ENCODE results near the gene THADA.

THADA gene

DNA sequence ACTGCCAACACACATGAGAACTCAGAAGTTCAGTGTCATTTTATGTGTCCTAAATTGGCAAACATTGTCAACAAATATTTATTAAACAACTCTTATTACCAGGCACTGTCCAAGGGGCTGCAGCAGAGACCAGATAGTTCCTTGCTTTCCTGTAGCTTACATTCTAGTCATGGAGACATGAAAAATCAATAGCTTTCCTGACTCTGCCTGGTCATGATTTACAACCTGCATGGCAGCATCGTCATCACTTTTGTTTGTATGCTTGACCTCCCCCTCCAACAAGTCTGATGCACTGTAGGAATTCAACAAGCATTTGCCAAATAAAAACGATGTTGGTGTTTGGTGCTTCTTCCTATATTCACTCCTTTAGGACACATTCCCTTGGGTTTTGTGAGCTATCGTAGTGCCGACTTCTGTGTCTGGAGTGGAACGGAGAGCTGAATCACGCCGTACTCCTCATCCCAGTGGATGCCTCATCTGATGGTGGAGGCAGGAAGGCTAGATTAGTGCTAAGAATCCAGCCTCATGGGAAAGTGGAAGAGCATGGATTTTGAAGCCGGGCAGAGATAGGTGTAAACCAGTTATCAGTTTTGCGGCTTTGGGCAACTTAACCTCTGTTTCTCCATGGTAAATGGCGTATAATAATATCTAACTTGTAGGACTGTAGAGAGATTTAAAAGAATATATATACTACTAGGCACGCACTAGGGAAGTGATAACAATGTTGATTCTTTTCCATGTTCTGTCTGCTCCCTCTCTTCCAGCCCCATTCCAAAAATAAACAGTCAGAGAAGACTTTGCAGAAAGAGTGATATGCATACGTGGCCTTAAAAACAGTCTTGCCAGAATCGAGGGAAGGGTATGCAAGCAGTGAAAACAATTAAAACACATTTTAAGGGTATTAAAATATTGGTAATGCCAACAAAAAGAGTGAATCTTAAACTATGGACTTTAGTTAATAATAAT lies 249.0 kb downstream of the THADA start:
- no peak for DNase-seq

DNA sequence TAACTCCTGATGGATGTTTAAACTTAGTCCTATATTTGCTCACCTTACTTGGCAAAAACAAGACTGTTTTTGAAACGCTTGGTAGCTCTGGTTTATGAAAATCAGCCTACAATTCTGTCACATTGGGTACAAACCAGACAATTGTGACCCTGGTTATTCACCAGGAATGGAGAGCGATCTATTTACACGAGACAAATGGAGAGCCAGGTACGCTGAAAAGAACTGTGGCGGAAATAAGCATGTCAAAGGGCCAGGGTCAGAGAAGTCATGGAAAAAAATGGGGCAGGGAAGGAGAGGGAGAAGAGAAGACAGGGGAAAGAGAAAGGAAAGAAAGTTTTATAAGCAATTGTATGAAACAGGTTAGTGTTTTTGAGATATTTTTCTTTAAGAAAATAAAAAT lies 250.0 kb downstream of the THADA start:
- no peak for DNase-seq

DNA sequence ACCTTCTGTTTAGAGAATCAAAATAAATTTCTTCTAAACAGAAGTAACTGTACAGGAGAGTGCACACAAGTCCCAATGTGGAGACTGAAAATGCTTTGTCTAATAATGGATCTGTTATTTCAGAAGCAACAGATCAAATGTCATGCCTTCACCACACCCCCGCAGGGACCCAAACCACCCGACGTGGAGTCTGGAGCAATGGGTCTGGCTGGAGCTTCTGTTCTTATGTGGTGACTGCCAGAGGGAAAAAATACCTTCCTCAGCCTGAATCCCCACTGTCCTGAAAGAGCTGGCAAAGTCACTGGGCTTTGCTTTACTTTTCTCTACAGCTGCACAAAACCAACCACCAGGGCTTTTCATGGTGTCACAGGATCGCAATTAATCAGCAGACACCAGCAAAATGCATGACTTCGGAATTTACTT lies 250.4 kb downstream of the THADA start:
- DNase-seq = no peak

DNA sequence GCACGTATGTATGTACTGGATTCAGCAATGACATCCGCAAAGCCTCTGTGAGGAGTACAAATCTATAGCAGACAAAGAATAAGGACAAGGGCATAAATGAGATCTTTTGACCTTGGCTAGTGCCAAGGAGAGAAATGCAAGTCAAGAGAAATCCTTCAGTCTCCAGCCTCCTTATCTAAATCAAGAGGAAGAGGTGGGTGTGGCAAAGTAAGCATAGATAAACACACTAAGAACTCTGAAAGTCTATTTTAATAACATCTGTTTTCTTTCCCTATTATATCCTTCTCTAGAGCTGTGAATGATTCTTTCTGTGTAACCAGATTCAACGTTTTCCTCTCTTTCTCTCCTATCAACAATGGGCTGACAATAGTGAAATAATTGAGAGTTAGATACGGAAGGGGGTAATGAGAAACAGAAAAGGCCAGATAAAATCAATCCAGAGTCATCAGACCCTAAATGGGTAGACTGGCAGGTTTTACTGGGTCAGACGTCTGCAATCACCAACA lies 250.9 kb downstream of the THADA start:
- no peak for DNase-seq

DNA sequence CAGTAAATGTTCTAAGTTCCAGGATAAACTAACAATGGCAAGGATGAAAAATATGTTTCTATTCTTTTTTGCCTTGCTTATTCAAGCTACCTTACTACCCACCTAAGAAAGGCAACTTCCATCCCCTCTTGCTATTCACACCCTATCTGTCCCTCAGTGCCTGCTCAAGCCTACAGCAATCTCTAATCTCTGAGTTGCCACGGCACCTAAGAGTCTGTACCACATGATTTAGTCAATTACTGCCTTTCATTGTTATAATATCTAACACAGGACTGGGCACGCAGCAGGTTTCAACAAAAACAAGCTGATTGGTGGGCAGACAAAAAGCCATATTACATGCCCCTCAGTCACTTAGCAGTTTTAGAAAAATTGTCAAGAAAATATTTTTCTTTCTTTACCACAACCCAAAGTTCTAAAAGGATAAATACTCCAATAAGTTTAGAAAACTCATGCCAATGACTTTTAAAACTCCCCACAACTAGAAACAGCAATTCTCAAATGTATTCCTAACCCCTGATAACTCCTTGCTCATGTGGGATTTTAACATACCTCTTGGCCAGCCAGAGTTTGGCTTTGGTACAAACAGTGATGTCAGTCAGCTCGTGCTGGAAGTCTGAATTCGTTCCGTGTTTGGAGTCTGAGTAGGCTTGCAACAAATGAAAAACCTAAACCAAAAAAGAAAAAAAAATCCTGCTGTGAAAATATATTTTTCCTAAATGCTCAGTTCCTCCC lies 252.1 kb downstream of the THADA start:
- DNase-seq = peak; percentile 25

DNA sequence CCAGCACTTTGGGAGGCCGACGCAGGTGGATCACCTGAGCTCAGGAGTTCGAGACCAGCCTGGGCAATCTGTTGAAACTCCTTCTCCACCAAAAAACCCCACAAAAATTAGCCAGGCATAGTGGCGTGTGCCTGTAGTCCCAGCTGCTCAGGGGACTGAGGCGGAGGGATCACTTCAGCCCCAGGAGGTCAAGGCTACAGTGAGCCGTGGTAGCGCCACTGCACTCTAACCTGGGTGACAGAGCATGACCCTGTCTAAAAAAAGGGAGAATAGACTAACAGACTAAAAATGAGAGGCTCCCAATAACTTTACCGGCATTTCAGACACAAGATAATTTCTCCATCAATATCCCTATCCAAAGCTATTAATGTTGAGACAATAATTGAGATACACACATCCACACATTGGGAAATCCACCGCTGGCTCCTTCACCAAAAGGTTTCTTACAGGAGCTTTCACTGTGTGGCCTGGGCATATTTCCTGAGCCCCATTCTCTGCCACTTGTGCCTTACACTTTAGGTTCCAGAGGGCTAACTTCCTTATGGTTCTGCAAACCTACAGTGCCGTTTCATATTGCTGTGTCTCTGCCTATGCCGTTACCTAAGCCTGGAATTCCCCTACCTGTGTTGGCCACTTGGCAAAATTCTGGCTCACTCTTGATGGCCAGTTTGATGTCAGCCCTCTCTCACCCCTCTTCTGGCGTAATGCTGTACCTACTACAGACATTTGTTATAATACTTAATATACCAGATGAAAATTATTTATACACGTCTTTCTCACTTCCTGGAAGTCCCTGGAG lies 253.7 kb downstream of the THADA start:
- no peak for DNase-seq

DNA sequence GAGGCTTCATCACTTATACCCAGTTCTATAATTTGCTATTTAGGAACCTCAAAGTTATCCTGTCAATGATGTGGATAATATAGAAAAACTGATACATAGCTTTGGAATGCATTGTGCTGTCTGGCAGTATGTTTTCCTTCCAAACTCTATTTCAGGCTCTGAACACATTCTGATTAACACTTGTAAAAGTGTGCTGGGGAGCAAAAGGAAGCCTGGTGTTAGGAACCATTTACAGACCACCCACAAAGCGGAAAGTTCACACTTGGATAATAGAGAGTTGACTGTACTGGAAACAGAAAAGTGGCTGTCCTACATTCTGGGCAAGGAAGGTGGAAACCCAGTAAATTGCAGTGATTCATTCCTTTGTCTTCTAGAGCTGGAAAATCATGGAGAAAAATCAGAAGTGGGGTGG lies 254.9 kb downstream of the THADA start:
- no peak for DNase-seq

DNA sequence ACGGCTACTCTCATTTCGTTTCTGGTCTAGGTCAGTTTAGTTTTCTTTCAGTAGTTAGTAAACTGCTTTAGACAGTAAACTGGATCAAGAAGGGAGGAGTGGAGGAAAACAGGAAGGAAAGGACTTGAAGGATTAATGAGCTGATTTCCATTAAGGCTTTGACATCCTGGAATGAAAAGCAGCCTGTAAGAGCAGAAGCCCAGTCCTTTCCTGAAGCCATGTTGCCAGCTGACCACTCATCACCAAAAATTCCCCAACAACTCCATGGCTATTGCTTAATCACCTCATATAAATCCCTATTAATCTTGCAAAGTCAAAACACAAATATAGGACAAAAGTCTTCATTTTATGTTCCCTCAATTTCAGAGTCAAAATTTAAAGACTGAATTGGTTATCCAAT lies 255.8 kb downstream of the THADA start:
- no peak for DNase-seq

DNA sequence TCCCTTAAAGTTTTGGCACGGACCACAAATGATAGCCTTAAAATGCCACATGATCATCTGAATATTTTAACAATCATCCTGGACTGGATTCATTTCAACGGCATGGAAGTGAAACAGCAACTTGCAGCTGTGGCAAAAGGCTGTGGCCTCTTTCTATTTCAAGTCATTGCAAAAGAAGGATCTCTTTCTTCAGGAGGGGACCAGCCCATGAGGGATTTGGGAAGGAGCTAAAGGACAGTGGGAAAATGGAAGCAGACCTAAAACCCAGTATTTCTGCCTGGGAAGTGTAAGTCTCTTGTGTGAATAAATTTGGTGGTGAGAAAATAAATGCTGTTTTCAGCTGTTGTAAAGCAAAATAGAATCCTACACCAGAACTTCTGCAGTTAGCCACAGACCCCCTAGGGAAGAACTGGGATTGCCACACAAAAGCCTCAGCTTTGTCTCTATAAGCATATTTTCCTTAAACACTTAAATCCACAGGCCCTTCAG lies 262.1 kb downstream of the THADA start:
- DNase-seq = no peak

DNA sequence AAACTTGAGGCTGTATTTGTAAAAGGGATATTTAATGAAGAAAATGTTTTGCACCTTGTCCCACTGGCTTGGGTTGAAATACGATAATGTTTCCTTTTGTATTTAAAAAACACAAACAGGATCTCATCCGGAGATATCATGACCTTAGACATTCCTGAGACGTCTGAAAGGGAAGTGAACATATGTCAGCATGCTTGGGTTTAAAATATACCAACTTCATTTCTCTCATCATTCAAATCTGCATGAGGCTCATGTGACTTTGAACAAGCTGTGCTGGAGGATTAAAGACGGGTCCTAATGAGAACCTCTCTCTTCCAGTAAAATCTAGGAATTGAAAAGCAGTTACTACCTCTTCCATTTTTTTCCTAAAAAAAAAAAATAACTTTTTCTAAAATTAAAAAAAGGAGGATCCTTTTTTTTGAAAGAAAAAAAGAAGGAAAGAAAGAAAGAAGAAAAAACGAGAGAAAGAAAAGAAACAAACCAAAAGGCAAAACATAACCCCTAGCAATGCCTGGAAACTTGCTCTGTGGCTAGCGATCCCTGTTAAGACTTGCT lies 262.7 kb downstream of the THADA start:
- no peak for DNase-seq

DNA sequence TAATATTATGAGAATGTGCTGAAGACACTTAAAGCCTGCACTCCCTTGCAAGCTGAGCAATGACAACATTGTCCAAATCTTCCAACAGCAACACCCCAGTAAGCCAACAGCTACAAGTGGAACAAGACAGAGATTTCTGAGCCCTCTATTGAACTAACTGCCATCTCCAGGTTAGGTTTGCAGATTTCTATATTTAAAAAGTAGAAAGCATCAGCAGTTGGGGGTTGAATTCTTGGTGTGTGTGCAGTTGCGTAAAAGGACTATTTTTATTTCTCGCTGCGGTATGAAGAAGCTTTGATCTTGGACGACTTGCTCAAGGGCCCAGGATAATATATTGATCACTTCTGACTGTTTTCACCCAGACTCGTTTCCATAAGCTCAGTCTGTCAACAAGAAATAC lies 263.2 kb downstream of the THADA start:
- DNase-seq = no peak

DNA sequence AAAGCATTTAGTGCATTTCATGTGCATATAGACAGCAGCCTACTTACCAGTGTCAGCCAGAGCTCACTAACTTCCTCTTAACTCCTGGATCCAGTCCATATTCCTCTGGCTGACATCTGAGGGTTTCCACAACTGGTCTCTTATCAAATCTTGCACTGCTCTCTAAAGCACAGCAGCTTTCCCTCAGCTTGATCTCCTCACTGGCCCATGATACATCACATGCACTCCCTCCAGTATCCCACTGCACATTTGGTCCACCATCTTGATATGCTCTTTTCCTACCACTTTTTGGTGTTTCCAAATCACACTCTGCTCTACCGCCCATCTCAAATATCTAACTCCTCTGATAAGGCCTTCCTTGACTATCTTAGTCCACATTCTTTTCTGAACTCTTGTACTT lies 264.4 kb downstream of the THADA start:
- DNase-seq = no peak

DNA sequence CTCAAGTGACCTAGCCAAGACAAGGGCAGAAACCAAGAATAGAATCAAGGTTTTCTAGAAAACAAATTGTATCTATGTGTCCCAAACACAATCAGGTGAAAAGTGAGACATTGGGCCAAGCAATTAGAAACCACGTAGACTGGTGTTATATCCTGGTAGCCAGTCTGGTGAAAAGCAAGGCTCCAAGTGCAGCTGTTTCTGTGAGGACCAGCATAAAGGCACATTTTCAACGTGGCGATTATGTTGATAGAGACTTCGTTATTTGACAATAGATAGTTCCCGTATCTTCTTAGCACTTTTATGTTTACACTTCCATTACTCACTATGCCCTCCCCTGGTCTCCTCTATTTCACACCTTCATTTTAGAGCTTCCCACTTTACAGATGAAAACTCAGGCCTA lies 266.2 kb downstream of the THADA start:
- no peak for DNase-seq

DNA sequence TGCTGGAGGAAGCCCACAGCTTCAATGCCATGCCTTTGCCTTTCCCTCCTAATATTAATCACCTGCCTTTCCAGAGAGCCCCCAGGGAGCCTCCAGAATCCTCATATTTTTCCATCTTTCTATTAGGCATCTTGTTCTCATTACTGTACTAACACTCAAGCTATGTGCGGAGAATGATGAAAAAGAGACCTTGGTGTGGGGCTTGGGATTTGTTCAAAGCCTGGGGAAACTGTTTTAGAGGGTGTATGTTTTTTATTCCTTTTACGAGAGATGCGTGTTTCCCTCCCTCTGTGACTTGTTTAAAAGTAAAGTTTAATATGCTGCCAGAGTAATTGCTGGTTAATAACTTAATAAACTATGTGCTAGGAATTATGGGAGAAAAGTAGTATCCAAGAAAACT lies 267.0 kb downstream of the THADA start:
- DNase-seq = no peak

DNA sequence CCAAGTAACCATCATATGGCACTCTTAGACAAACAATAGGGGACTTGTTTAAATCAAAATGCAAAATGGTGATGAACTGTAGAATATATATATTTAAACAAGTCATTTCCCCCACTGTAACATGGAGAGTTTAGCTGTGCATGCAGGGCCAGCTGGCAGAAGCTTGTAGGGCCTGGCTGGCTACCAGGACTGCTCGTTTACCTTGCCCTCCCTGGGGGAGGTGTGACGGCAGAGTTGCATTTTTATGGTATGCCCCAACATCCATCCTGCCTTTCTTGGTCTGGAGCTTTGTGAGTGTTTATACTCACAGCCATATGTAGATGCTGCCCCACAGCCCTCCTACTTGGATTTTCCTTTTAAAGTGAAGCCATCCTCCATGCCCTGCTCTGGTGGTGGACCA lies 267.7 kb downstream of the THADA start:
- DNase-seq = no peak

DNA sequence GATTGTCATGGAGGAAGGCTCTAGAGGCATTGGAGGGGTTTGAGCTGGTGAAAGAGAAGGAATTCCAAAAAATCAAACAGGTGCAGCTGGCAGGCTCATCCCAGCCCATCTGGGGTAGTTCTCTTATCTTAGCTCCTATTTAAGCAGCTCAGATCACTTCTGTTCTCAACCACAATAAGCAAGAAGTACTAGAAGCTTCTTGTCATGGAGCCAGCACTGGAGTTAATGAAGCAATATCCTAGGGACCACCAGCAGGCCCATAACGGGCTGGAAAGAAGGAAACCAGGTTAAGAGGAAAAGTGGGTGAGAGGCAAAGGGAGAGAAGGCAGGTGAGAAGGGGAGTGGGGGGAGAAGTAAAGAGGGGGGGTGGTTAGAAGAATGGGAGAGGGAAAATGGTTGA lies 268.7 kb downstream of the THADA start:
- DNase-seq = no peak

DNA sequence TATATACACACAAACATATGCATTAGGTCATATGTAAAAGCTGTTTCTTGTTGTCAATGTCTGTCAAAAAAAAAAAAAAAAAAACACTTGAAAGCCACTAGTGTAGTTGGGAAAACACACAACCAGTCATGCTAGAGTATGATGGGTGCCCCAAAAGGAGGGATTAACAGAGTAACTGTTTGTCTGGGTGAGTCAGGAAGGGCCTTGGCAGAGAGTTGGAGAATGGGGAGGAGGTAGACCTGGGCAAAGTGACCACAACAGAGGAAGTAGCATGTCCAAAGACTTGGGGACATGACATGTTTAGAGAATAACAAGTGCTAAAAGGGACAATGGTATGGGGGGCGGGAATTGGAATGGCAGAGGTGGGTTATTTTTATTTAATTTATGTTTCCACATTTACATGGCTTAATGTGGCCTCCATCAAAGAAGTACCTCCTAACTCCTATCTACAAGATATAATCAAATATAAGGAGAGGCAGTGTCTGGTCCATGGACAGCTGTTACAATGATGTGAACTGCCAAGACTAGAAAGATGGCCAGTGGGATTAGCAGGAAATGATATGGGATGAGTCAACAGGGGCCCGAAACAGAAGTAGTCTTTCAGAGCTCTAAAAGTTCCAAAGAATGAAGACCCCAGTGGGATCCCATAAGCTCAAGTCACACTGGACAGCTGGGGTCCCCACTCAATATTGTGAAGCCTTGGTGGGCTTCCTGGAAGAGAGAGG lies 269.6 kb downstream of the THADA start:
- no peak for DNase-seq

DNA sequence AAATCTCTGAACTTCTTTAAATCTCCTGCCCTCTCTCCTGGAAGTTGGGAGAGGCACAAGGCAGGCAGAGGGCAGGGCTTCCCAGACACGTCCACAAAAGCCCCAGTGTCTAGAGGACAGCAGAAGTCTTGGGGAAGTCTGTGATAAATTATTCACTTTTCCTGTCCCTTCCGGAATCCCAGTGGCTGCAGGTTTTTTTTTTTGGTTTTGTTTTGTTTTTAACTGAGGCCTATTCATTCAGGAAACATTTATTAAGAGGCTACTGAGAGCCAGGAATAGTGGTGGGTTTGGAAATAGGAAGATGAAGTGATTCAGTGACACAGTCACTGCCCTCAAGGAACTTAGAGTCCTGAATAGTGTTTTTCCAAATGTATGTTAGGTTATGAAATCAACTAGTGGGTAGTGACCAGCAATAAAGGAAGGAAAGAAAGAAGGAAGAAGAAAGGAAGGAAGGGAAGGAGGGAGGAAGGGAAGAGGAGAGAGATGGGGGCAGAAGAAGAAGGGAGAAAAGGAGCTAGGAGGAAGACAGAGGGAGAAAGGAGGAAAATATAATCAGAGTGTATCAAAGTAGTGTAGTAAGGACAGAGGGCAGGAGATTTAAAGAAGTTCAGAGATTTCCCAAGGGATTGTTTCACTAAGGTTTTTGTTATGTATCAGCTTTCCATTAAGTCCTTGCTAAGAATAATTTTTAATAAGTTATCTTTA lies 270.6 kb downstream of the THADA start:
- no peak for DNase-seq

DNA sequence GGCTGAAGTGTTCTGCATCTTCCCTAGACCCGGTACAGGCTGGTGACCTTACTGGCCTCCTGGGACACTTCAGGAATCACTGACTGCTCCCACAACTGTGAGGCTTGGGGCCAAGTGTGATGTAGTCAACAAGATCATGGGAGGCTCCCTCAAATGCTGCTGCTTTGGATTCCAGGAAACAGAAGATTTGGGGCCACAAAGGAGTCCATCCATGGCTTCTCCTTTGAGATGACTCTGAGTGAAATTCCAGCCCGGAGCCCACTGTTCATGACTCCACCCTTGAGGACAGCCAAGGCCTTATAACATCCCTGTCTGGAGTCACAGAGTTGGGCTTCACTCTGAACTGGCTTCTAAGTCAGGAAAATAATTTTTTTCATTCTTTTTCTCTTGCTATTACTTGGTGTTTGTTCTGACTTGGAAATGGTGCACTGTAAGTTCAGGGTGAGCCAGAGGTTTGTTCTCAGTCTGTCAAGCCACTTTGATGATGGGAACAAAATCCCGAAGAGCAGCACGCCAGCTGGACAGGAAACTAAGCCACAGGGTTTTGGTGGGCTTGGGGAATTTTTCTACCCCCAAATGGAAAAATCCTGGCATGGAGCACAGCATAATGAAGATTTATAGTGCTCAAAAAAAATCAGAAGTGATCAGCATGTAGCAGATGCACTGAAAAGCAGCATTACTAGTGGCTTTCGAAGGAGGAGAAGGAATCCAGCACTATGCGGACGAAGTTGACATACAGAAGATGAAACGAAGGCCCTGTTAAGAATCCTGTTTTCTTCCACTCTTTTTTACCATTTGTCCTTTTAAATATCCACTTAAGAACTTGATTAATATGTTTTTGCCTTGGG lies 271.4 kb downstream of the THADA start:
- DNase-seq = no peak

DNA sequence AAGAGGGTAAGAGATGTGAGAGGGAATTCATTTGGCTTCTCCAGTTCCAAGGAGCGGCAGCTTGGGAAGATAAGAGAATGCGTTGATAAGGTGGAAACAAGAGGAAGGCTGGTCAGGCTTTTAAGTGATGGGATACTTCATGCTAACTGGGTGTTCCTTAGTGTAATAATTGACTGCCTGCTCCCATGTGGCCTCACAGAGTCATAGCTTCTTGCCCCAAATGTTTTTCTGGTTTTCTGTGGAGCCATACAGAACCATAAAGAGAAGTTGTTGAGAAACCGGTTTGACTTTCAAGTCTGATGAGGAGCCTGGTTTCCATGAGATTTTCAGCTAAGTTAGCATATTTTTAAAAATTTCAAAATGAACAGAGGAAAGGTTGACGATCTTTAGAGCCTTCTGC lies 272.0 kb downstream of the THADA start:
- DNase-seq = no peak

All from midbrain (tissue), 1 donor.